Chondrocyte (in vitro differentiated cells): ENCODE results near the gene TLE3. TPM values are rescaled to one million over a fixed set of nuclear protein-coding genes. Genes with fewer than 3 reads are reported as not detected.

ENCODE experiments used
- DNase-seq: peaks from one replicate; pipeline ENCODE4 v3.0.0; 2021; ENCODE audit warnings: mixed read lengths, low spot score
- H3K27ac Mint-ChIP-seq: one replicate; pipeline ENCODE4 v1.8.0; 2021; ENCODE audit warnings: mild to moderate bottlenecking, moderate library complexity, mixed read lengths; ENCODE audit not compliant: unreplicated experiment
- H3K27me3 Mint-ChIP-seq: 2 replicates; pipeline ENCODE4 v1.8.0; 2021; ENCODE audit warnings: low read depth, mixed read lengths
- H3K36me3 Mint-ChIP-seq: 2 replicates; pipeline ENCODE4 v1.8.0; 2021; ENCODE audit warnings: low read depth, mixed read lengths
- H3K4me1 Mint-ChIP-seq: 2 replicates; pipeline ENCODE4 v1.8.0; 2021; ENCODE audit warnings: low read depth, mild to moderate bottlenecking, mixed read lengths
- H3K4me3 Mint-ChIP-seq: one replicate; pipeline ENCODE4 v1.8.0; 2021; ENCODE audit warnings: mild to moderate bottlenecking, moderate library complexity, mixed read lengths; ENCODE audit not compliant: unreplicated experiment
- H3K9me3 Mint-ChIP-seq: 2 replicates; pipeline ENCODE4 v1.8.0; 2021; ENCODE audit warnings: low read depth, mixed read lengths
- total RNA-seq: library from RNA; stranded (reverse); gene quantifications from 3 replicates; pipeline ENCODE4 v1.2.1, GENCODE V29; 2021
- TF ChIP-seq, protein P1 (sequence below): fragments of 200-600 bp; sonication (generic); IDR thresholded peaks from 2 replicates; pipeline ENCODE4 v1.5.0; 2021; ENCODE audit warnings: antibody characterized with exemption, mild to moderate bottlenecking, moderate library complexity

The TLE3 gene
- total RNA-seq, 1 donor from 2014 or later = 53.4 TPM

DNA sequence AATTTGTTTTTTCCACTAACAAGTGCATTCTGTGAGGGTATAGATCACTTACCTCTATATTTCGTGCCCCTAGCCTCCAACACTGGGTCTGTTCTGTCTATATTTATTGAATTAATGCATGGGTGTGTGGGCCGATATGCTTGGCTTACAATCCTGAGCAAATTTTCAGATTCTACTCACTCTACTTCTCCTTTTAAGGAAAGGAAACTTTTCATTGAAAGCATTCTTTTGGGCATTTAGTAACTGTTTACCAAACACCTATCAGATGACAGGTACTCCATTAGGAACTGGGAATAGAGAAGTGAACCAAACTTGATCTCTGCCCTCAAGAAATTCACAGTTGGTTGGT, 60.5 kb downstream of the TLE3 start:
- no peak for DNase-seq
- Mint-ChIP-seq H3K27ac (no peak overlapping the region), H3K4me1 (no peaks in the 10 kb centered on the region), H3K27me3 (peaks cover 15% of the 10 kb centered on the region), H3K36me3 (no peaks in the 10 kb centered on the region), H3K4me3 (no peak overlapping the region), H3K9me3 (no peaks in the 10 kb centered on the region)
- TF ChIP-seq, protein P1, sequence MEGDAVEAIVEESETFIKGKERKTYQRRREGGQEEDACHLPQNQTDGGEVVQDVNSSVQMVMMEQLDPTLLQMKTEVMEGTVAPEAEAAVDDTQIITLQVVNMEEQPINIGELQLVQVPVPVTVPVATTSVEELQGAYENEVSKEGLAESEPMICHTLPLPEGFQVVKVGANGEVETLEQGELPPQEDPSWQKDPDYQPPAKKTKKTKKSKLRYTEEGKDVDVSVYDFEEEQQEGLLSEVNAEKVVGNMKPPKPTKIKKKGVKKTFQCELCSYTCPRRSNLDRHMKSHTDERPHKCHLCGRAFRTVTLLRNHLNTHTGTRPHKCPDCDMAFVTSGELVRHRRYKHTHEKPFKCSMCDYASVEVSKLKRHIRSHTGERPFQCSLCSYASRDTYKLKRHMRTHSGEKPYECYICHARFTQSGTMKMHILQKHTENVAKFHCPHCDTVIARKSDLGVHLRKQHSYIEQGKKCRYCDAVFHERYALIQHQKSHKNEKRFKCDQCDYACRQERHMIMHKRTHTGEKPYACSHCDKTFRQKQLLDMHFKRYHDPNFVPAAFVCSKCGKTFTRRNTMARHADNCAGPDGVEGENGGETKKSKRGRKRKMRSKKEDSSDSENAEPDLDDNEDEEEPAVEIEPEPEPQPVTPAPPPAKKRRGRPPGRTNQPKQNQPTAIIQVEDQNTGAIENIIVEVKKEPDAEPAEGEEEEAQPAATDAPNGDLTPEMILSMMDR = no peak

- H3K27ac Mint-ChIP-seq = no peak overlapping the region
Measured at GRCh38 chr15:70036585-70037291, 61.0 kb downstream of the TLE3 start.

GRCh38 chr15:70035719-70036077, 62.0 kb downstream of the TLE3 start:
- TF ChIP-seq, protein P1 = no peak
- H3K27me3 Mint-ChIP-seq = peaks cover 23% of the 10 kb centered on the region
- no peaks in the 10 kb centered on the region for H3K9me3 Mint-ChIP-seq
- H3K4me3 Mint-ChIP-seq = no peak overlapping the region
- H3K36me3 Mint-ChIP-seq = no peaks in the 10 kb centered on the region
- DNase-seq = no peak
- H3K27ac Mint-ChIP-seq = no peak overlapping the region
- H3K4me1 Mint-ChIP-seq = no peaks in the 10 kb centered on the region

More at GRCh38 chr15:70036585-70037291, 61.0 kb downstream of the TLE3 start:
- no peaks in the 10 kb centered on the region for H3K4me1 Mint-ChIP-seq
- no peak overlapping the region for H3K4me3 Mint-ChIP-seq
- no peak for DNase-seq
- peaks cover 15% of the 10 kb centered on the region for H3K27me3 Mint-ChIP-seq
- TF ChIP-seq, protein P1 = no peak
- no peaks in the 10 kb centered on the region for H3K9me3 Mint-ChIP-seq
- no peaks in the 10 kb centered on the region for H3K36me3 Mint-ChIP-seq

DNA sequence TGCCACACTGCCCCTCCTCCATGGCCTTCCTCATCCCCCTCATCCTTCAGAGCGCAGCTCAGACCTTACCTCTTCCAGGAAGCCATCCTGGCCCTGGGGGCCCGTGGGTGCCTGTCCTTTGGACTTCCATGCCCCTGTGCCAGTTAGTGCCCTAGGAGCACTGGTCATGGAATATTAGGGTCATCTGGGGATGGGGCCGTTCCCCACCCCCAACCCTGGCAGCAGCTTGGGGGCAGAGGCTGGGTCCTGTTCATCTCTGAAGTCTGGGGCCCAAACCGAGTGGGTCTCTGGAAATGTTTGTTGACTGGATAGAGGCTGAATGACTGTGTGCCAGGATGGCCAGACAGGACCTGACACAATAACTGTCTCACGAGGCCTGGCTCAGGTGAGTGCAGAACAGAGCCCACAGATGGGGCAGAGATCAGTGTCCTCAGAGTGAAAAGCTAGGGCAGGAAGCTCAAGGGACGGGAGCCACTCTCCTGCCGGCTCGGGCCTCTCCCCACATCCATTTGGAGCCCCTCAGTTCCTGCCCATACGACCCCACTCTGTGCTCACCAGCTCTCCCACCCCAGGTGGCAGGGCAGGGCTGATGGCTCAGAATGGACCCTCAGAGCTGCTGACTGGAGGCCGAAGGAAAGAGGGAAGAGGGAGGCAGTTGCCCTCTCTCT, 62.5 kb downstream of the TLE3 start:
- H3K4me3 Mint-ChIP-seq = no peak overlapping the region
- no peaks in the 10 kb centered on the region for H3K9me3 Mint-ChIP-seq
- no peaks in the 10 kb centered on the region for H3K36me3 Mint-ChIP-seq
- no peaks in the 10 kb centered on the region for H3K4me1 Mint-ChIP-seq
- H3K27me3 Mint-ChIP-seq = peaks cover 24% of the 10 kb centered on the region
- no peak for DNase-seq
- H3K27ac Mint-ChIP-seq = no peak overlapping the region
- TF ChIP-seq, protein P1 = no peak

DNA sequence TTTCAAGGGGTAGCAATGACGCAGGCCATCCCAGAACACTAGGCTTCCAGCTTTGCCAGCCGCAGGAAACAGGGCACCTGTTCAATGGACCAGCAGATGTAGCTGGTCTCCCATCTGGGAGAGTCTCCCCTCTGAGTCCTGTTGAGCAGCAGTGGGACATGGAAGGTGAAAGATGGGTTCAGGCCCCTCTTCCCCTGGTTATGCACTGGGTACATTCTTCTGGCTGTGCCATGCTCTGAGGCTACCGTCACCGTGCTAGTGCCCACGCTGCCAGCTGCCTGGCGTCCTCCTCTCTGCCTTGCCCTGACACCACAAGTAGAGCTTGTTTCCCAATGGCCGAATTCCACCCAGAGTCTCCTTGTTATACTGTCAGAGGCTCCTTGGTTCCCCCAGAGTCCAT, 63.1 kb downstream of the TLE3 start:
- no peak for DNase-seq
- Mint-ChIP-seq H3K27ac (no peak overlapping the region), H3K9me3 (no peaks in the 10 kb centered on the region), H3K4me1 (no peaks in the 10 kb centered on the region), H3K4me3 (no peak overlapping the region), H3K36me3 (no peaks in the 10 kb centered on the region), H3K27me3 (peaks cover 24% of the 10 kb centered on the region)
- TF ChIP-seq, protein P1 = no peak
